HL-60/S4 treated with retinoic acid at 250 ng/mL for 4 days and 3 days (cell line): ENCODE results near the gene OXNAD1.

Experiments
- in situ Hi-C: fragments of 300-500 bp; cut with MboI; formaldehyde crosslinking; loops from 2 replicates; pipeline ENCODE4 v1.7.0; 2022; ENCODE audit warnings: low sequenced_read_pairs

Gene OXNAD1

GRCh38 chr3:16352428-16352827 lies 87.4 kb downstream of the OXNAD1 start:
- in situ Hi-C loops, result no loop called here

- in situ Hi-C loops, result no loop called here
Measured at GRCh38 chr3:16354291-16354690, 89.3 kb downstream of the OXNAD1 start.
